Stomach (tissue), 9 donors: Measurements from ENCODE around the gene LDLRAD2. TPM values are rescaled to one million over a fixed set of nuclear protein-coding genes. Genes with fewer than 3 reads are reported as not detected.

Experiments used
- DNase-seq, 2 donors: peaks; one replicate each; pipeline versions ENCODE4 v3.0.0 to v3.0.0-alpha.2; 2013 to 2019
- H3K27ac ChIP-seq, 5 donors: fragments of 200-600 bp in 4 of 5; sonication (generic) in 4 of 5; one replicate each; pipeline ENCODE4 v1.5.1; 2013 to 2019; ENCODE audit warnings: mild to moderate bottlenecking in 1 of 5, moderate library complexity in 1 of 5
- H3K27me3 ChIP-seq, 3 donors: fragments of 200-600 bp; sonication (generic); one replicate each; pipeline ENCODE4 v1.5.1; 2017 to 2019; ENCODE audit warnings: mixed run types in 1 of 3
- H3K36me3 ChIP-seq, 4 donors: fragments of 200-600 bp; sonication (generic); 1 replicate in 3 of 4; 2 replicates in 1 of 4; pipeline ENCODE4 v1.5.1; 2016 to 2019
- H3K4me1 ChIP-seq, 4 donors: fragments of 200-600 bp; sonication (generic); one replicate each; pipeline ENCODE4 v1.5.1; 2016 to 2019
- H3K4me3 ChIP-seq, 4 donors: fragments of 200-600 bp; sonication (generic) in 3 of 4; one replicate each; pipeline ENCODE4 v1.5.1; 2016 to 2019; ENCODE audit warnings: mild to moderate bottlenecking in 1 of 4
- H3K9me3 ChIP-seq, 4 donors: fragments of 200-600 bp; sonication (generic); one replicate each; pipeline ENCODE4 v1.5.1; 2016 to 2019
- CTCF ChIP-seq, 7 experiments: fragments of 450-650 bp in 4 of 7; fragments of 200-600 bp in 3 of 7; sonication (generic) in 3 of 7; IDR thresholded peaks; one replicate each; pipeline ENCODE4 v1.5.1; 2016 to 2019; ENCODE audit warnings: antibody characterized with exemption in 7 of 7, control low read depth in 2 of 7, mild to moderate bottlenecking in 1 of 7
- EP300 ChIP-seq: sonication (generic); formaldehyde crosslinking; IDR thresholded peaks from one replicate; pipeline ENCODE4 v1.6.1; 2017; ENCODE audit warnings: antibody characterized with exemption
- POLR2A ChIP-seq, 4 donors: fragments of 450-650 bp; IDR thresholded peaks; one replicate each; pipeline ENCODE4 v1.6.1; 2016; ENCODE audit warnings: antibody characterized with exemption in 4 of 4, control low read depth in 2 of 4, mild to moderate bottlenecking in 1 of 4, moderate library complexity in 1 of 4
- POLR2AphosphoS5 ChIP-seq, 3 donors: sonication (generic); formaldehyde crosslinking; IDR thresholded peaks; one replicate each; pipeline ENCODE4 v1.6.1; 2016; ENCODE audit warnings: antibody characterized with exemption in 3 of 3
- WGBS, 5 donors: extraction: QIAGEN DNeasy Blood & Tissue Kit in 3 of 5; methylation state at CpG; one replicate each; pipeline versions ENCODE4 v1.1.5 to v1.1.7; 2013 to 2018; 5-methylcytosine and 5-hydroxymethylcytosine counted together
- intact Hi-C: fragments of 100-400 bp; cut with DNase I; formaldehyde crosslinking; loops from one replicate; pipeline ENCODE4 v1.15.1; 2023; ENCODE audit warnings: low total_unique reads
- polyA plus RNA-seq, 3 donors: library from polyadenylated mRNA; stranded (reverse); fragments of 200-250 nt; gene quantifications; one replicate each; pipeline ENCODE4 v1.2.3, GENCODE V29; 2013
- total RNA-seq, 5 donors: library from RNA; depleted of rRNA; stranded (reverse); fragments of >200 nt; gene quantifications; one replicate each; pipeline versions ENCODE4 v1.1.0 to v1.2.3, GENCODE V29; 2014 to 2016
- donor health status: healthy with polysubstance abuse.
- donor health status: Bipolar disorder and iron deficiency.
- donor health status: healthy.

Gene LDLRAD2
- total and polyA plus RNA-seq, 8 donors, result 0.72 to 2.6 (median 1.6) TPM; not detected in 3

- Histone ChIP-seq H3K27me3 (no peaks in the 10 kb centered on the region), H3K27ac (no peak overlapping the region), H3K36me3 (peaks cover 97 to 100% (median 100%) of the 10 kb centered on the region in 4 donors), H3K4me1 (no peaks in the 10 kb centered on the region), H3K4me3 (no peak overlapping the region), H3K9me3 (no peaks in the 10 kb centered on the region)
- intact Hi-C loops, result no loop called here
- DNase-seq, result no peak
- TF ChIP-seq CTCF (IDR thresholded peaks at IDR 0.05), result no peak
- no peak for TF ChIP-seq POLR2A (IDR thresholded peaks at IDR 0.05)
- no peak for TF ChIP-seq EP300
- no peak for TF ChIP-seq POLR2AphosphoS5 (IDR thresholded peaks at IDR 0.05)
- 83 to 93% (median 86%) methylated on average over 17 of the region's 17 CpGs for WGBS, 5 donors
These were observed 36.6 kb downstream of the LDLRAD2 start for GRCh38 chr1:21848524-21849174.

GRCh38 chr1:21849909-21850576 is 38.0 kb downstream of the LDLRAD2 start:
- Histone ChIP-seq H3K27me3 (no peaks in the 10 kb centered on the region), H3K9me3 (no peaks in the 10 kb centered on the region), H3K4me1 (no peaks in the 10 kb centered on the region), H3K27ac (no peak overlapping the region), H3K36me3 (peaks cover 96 to 100% (median 100%) of the 10 kb centered on the region in 4 donors), H3K4me3 (no peak overlapping the region)
- no peak for TF ChIP-seq CTCF (IDR thresholded peaks at IDR 0.05)
- TF ChIP-seq POLR2A (IDR thresholded peaks at IDR 0.05), result no peak
- TF ChIP-seq POLR2AphosphoS5 (IDR thresholded peaks at IDR 0.05), result no peak
- no peak for TF ChIP-seq EP300
- no peak for DNase-seq
- intact Hi-C loops, result no loop called here
- 91 to 94% (median 92%) methylated on average over 23 to 30 of the region's 30 CpGs for WGBS, 5 donors

- 89 to 95% (median 91%) methylated on average over 11 to 33 of the region's 33 CpGs for whole genome bisulfite sequencing, 5 donors
- no peak overlapping the region for H3K4me3 ChIP-seq
- H3K9me3 ChIP-seq, result no peaks in the 10 kb centered on the region
- no peak for DNase-seq
- no peaks in the 10 kb centered on the region for H3K27me3 ChIP-seq
- H3K27ac ChIP-seq, result peak overlapping the region in 1 of 5 donors; percentile 19
- TF ChIP-seq EP300 (no peak), POLR2AphosphoS5 (IDR thresholded peaks at IDR 0.05) (no peak), POLR2A (IDR thresholded peaks at IDR 0.05) (no peak), CTCF (IDR thresholded peaks at IDR 0.05) (no peak)
- H3K4me1 ChIP-seq, result no peaks in the 10 kb centered on the region
- H3K36me3 ChIP-seq, result peaks cover 96 to 100% (median 100%) of the 10 kb centered on the region in 4 donors
- intact Hi-C loops, result no loop called here
These were observed 39.6 kb downstream of the LDLRAD2 start for GRCh38 chr1:21851430-21852250.
